Calu3 (cell line): ENCODE results near the gene LRRC27. TPM values are rescaled to one million over a fixed set of nuclear protein-coding genes. Genes with fewer than 3 reads are reported as not detected.

Experiments used
- BruUV-seq: library from RNA; stranded (reverse); fragments of 400-500 nt; replicated peaks from 2 replicates; lab custom pipeline; 2021; lab: Mats Ljungman, UMichigan
- CTCF ChIA-PET: fragments of 300-600 bp; sonication (Branson Sonifier 250); formaldehyde crosslinking; loops from one replicate; lab custom pipeline; 2022; ENCODE audit warnings: antibody characterized with exemption; lab: Charles Lee
- DNase-seq: peaks from one replicate; pipeline ENCODE4 v3.0.0; 2022
- H3K27ac Mint-ChIP-seq: one replicate; pipeline ENCODE4 v1.8.0; 2022; ENCODE audit warnings: mixed read lengths; ENCODE audit not compliant: unreplicated experiment
- H3K27me3 Mint-ChIP-seq: one replicate; pipeline ENCODE4 v1.8.0; 2022; ENCODE audit warnings: mixed read lengths; ENCODE audit not compliant: unreplicated experiment
- H3K36me3 Mint-ChIP-seq: one replicate; pipeline ENCODE4 v1.8.0; 2022; ENCODE audit warnings: mild to moderate bottlenecking, moderate library complexity, mixed read lengths; ENCODE audit not compliant: insufficient read depth, unreplicated experiment
- H3K4me1 Mint-ChIP-seq: one replicate; pipeline ENCODE4 v1.8.0; 2022; ENCODE audit warnings: mild to moderate bottlenecking, low read depth, mixed read lengths; ENCODE audit not compliant: unreplicated experiment
- H3K4me3 Mint-ChIP-seq: one replicate; pipeline ENCODE4 v1.8.0; 2022; ENCODE audit warnings: mild to moderate bottlenecking, low read depth, moderate library complexity, mixed read lengths; ENCODE audit not compliant: unreplicated experiment
- H3K9me3 Mint-ChIP-seq: one replicate; pipeline ENCODE4 v1.8.0; 2022; ENCODE audit warnings: low read depth, mixed read lengths; ENCODE audit not compliant: unreplicated experiment
- intact Hi-C: fragments of 100-400 bp; cut with micrococcal nuclease; formaldehyde crosslinking; loops from one replicate; pipeline ENCODE4 v1.10.0; 2022; ENCODE audit not compliant: unreplicated experiment
- total RNA-seq: library from RNA; stranded (reverse); gene quantifications from 2 replicates; pipeline ENCODE4 v1.2.3, GENCODE V29; 2022
- TF ChIP-seq, protein P1 (sequence below): fragments of 200-600 bp; IDR thresholded peaks from one replicate; pipeline ENCODE4 v1.8.0; 2022; ENCODE audit warnings: antibody characterized with exemption; ENCODE audit not compliant: unreplicated experiment

LRRC27 gene
- total RNA-seq, 1 experiment from 2014 or later, result 4.6 TPM

DNA sequence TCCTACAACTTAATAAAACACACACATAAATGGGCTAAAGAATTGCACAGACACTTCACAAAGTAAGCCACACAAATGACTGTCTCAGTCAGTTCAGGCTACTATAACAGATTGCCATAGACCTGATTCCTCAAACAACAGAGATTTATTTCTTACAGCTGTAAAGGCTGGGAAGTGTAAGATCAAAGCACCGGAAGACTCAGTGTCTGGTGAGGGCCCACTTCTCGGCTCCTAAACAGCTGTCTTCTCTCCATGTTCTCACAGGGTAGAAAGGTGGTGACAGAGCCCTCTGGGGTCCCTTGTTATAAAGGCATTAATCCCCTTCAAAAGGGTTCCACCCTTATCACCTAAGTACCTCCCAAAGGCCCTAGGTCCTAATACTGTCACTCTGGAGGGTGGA is 42.6 kb upstream of the LRRC27 start:
- Mint-ChIP-seq H3K27me3 (no peaks in the 10 kb centered on the region), H3K4me1 (no peaks in the 10 kb centered on the region), H3K4me3 (no peak overlapping the region), H3K27ac (no peak overlapping the region), H3K9me3 (peaks cover 2% of the 10 kb centered on the region), H3K36me3 (no peaks in the 10 kb centered on the region)
- no TSS peak for BruUV-seq
- intact Hi-C loops, result no loop called here
- CTCF ChIA-PET, result no interaction called here
- DNase-seq, result no peak
- TF ChIP-seq, protein P1, sequence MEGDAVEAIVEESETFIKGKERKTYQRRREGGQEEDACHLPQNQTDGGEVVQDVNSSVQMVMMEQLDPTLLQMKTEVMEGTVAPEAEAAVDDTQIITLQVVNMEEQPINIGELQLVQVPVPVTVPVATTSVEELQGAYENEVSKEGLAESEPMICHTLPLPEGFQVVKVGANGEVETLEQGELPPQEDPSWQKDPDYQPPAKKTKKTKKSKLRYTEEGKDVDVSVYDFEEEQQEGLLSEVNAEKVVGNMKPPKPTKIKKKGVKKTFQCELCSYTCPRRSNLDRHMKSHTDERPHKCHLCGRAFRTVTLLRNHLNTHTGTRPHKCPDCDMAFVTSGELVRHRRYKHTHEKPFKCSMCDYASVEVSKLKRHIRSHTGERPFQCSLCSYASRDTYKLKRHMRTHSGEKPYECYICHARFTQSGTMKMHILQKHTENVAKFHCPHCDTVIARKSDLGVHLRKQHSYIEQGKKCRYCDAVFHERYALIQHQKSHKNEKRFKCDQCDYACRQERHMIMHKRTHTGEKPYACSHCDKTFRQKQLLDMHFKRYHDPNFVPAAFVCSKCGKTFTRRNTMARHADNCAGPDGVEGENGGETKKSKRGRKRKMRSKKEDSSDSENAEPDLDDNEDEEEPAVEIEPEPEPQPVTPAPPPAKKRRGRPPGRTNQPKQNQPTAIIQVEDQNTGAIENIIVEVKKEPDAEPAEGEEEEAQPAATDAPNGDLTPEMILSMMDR, result no peak

DNA sequence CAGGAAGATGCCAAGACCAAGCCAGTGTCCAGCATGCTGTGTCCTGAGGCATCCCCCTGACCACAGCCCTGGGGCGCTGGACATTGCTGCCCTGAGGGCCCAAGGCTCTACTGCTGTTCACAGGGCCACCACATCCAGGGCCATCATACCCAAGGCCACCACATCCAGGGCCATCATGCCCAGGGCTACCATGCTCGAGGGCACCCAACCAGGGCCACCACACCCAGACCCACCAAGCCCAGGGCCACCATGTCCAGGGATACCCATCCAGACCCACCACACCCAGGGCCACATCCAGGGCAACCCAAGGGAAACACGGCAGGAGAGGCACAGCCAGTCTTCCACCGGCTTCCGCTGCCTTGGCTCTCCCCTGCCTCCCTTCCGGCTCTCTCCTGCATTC is 41.4 kb upstream of the LRRC27 start:
- DNase-seq, result no peak
- no peaks in the 10 kb centered on the region for H3K4me1 Mint-ChIP-seq
- no peaks in the 10 kb centered on the region for H3K27me3 Mint-ChIP-seq
- peaks cover 2% of the 10 kb centered on the region for H3K9me3 Mint-ChIP-seq
- intact Hi-C loops, result no loop called here
- no peaks in the 10 kb centered on the region for H3K36me3 Mint-ChIP-seq
- H3K27ac Mint-ChIP-seq, result no peak overlapping the region
- CTCF ChIA-PET, result no interaction called here
- BruUV-seq, result no TSS peak
- TF ChIP-seq, protein P1, result no peak
- no peak overlapping the region for H3K4me3 Mint-ChIP-seq

DNA sequence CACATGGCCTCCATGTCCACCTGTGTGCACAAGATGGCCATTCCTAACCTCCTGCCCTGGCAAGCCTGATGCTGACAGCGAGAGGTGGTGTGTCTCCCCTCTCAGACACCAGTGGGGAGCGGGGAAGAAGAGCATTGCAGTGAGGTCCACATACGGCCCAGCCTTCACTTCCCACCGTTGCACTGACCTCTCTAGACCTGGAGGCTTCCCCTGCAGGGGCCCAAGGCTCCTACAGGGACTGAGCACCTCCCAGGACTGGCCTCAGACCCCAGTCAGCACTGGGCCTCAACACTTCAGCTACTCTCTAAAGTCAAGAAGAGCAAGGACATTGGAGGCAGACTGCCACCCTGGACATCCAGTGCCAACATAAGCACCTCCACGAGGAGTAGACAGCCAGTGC is 40.2 kb upstream of the LRRC27 start:
- no peaks in the 10 kb centered on the region for H3K27me3 Mint-ChIP-seq
- no peaks in the 10 kb centered on the region for H3K4me1 Mint-ChIP-seq
- no peak overlapping the region for H3K27ac Mint-ChIP-seq
- no TSS peak for BruUV-seq
- no peaks in the 10 kb centered on the region for H3K36me3 Mint-ChIP-seq
- intact Hi-C loops, result no loop called here
- no peak overlapping the region for H3K4me3 Mint-ChIP-seq
- TF ChIP-seq, protein P1, result no peak
- peaks cover 2% of the 10 kb centered on the region for H3K9me3 Mint-ChIP-seq
- DNase-seq, result no peak
- CTCF ChIA-PET, result no interaction called here

- CTCF ChIA-PET, result no interaction called here
- BruUV-seq, result no TSS peak
- Mint-ChIP-seq H3K27me3 (no peaks in the 10 kb centered on the region), H3K4me3 (no peak overlapping the region), H3K27ac (no peak overlapping the region), H3K36me3 (no peaks in the 10 kb centered on the region), H3K4me1 (no peaks in the 10 kb centered on the region), H3K9me3 (peaks cover 2% of the 10 kb centered on the region)
- DNase-seq, result no peak
- intact Hi-C loops, result no loop called here
- TF ChIP-seq, protein P1, result no peak
Measured at GRCh38 chr10:132292287-132293200, 39.4 kb upstream of the LRRC27 start.
